ENCODE measurements around the gene KCNJ4.
A peak's percentile ranks its signal among the peaks of the same experiment; 100 is the strongest.

Gene KCNJ4

DNA sequence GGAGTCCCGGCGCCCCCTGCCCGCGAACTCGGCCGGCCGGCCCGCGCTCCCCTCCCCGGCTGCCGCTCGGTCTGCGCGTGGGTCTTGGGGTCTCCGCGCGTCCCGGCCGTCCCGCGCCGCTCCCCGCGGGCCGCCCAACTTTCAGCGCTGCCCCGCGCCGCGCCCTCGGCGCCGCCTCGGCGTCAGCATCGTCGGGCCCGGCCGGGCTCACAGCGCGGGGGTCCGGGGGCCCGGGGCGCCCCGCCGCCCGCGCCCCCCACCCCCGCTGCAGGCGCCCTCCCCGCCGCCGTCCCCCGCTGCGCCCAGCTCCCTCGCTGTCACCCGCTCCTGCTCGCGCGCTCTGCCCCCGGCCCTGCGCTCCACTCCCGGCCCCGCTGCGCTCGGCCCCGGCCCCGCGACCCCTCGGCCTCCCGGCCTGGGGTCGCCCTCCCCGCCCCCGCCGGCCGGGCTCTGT, at the start of gene KCNJ4:
TSS of gene KCNJ4 (minus strand) at position 124 of the 454 bp plus-strand sequence. CDS start 27,067 bp downstream, outside the sequence.
- H3K27ac ChIP-seq, result no peak within 1 kb of the TSS
- H3K4me3 ChIP-seq, result peak within 1 kb of the TSS; percentile 78
- TF ChIP-seq CTCF (IDR thresholded peaks at IDR 0.05), result no peak
- no peak for DNase-seq (ENCODE audit: low spot score)

GRCh38 chr22:38503021-38503420, 48.0 kb upstream of the KCNJ4 start:
- Histone ChIP-seq H3K4me3 (peak overlapping the region; percentile 98), H3K27ac (peak overlapping the region in 1 of 2 donors; percentile 99)
- no peak for DNase-seq (ENCODE audit: low spot score)
- TF ChIP-seq CTCF (IDR thresholded peaks at IDR 0.05), result no peak

GRCh38 chr22:38501797-38502672, 47.0 kb upstream of the KCNJ4 start:
- no peak for DNase-seq (ENCODE audit: low spot score)
- Histone ChIP-seq H3K27ac (peak overlapping the region in 1 of 2 donors; percentile 12), H3K4me3 (peak overlapping the region; percentile 98)
- TF ChIP-seq CTCF (IDR thresholded peaks at IDR 0.05), result no peak

- no peak for DNase-seq (ENCODE audit: low spot score)
- Histone ChIP-seq H3K27ac (no peak overlapping the region), H3K4me3 (no peak overlapping the region)
- TF ChIP-seq CTCF (IDR thresholded peaks at IDR 0.05), result no peak
Observed at GRCh38 chr22:38497869-38498268, 42.9 kb upstream of the KCNJ4 start.

GRCh38 chr22:38494939-38495338, 39.9 kb upstream of the KCNJ4 start:
- no peak for TF ChIP-seq CTCF (IDR thresholded peaks at IDR 0.05)
- H3K27ac ChIP-seq, result no peak overlapping the region
- no peak overlapping the region for H3K4me3 ChIP-seq
- no peak for DNase-seq (ENCODE audit: low spot score)

GRCh38 chr22:38494498-38494897, 39.5 kb upstream of the KCNJ4 start:
- Histone ChIP-seq H3K4me3 (no peak overlapping the region), H3K27ac (no peak overlapping the region)
- TF ChIP-seq CTCF (IDR thresholded peaks at IDR 0.05), result no peak
- no peak for DNase-seq (ENCODE audit: low spot score)
